ENCODE data around the gene DLGAP1.

DLGAP1 gene

GRCh38 chr18:3623769-3624545, 831.1 kb downstream of the DLGAP1 start:
- Histone ChIP-seq H3K4me2 (ENCODE audit: low read length) (no peak overlapping the region), H3K9ac (ENCODE audit: low read length) (no peak overlapping the region), H3K4me1 (ENCODE audit: insufficient read depth, low read length, severe bottlenecking) (peaks cover 4% of the 10 kb centered on the region), H3K27me3 (ENCODE audit: insufficient read depth, low read length) (no peaks in the 10 kb centered on the region), H4K20me1 (ENCODE audit: insufficient read depth, low read length) (no peaks in the 10 kb centered on the region), H3K9me2 (ENCODE audit: low read depth, low read length) (no peaks in the 10 kb centered on the region), H2AFZ (ENCODE audit: low read length) (no peak overlapping the region), H3K79me2 (ENCODE audit: insufficient read depth, low read length) (no peaks in the 10 kb centered on the region), H3K36me3 (ENCODE audit: insufficient read depth, low read length) (no peaks in the 10 kb centered on the region), H3K9me3 (ENCODE audit: low read length) (no peaks in the 10 kb centered on the region), H3F3A (ENCODE audit: insufficient read depth, low read length) (no peaks in the 10 kb centered on the region), H3K4me3 (ENCODE audit: low read depth, low read length, poor library complexity, severe bottlenecking) (no peak overlapping the region), H3K27ac (ENCODE audit: low read depth, low read length, poor library complexity, severe bottlenecking) (no peak overlapping the region)
- TF ChIP-seq CTCF (IDR thresholded peaks at IDR 0.05; ENCODE audit: low read length), result no peak
- TF ChIP-seq EZH2 (IDR thresholded peaks at IDR 0.05; ENCODE audit: borderline replicate concordance, low read length), result no peak

GRCh38 chr18:3620146-3621119, 834.7 kb downstream of the DLGAP1 start:
- H2AFZ ChIP-seq (ENCODE audit: low read length), result no peak overlapping the region
- H4K20me1 ChIP-seq (ENCODE audit: insufficient read depth, low read length), result no peaks in the 10 kb centered on the region
- no peaks in the 10 kb centered on the region for H3K36me3 ChIP-seq (ENCODE audit: insufficient read depth, low read length)
- H3K4me3 ChIP-seq (ENCODE audit: low read depth, low read length, poor library complexity, severe bottlenecking), result no peak overlapping the region
- no peak overlapping the region for H3K27ac ChIP-seq (ENCODE audit: low read depth, low read length, poor library complexity, severe bottlenecking)
- no peaks in the 10 kb centered on the region for H3K9me3 ChIP-seq (ENCODE audit: low read length)
- no peaks in the 10 kb centered on the region for H3K9me2 ChIP-seq (ENCODE audit: low read depth, low read length)
- no peaks in the 10 kb centered on the region for H3K27me3 ChIP-seq (ENCODE audit: insufficient read depth, low read length)
- H3K79me2 ChIP-seq (ENCODE audit: insufficient read depth, low read length), result no peaks in the 10 kb centered on the region
- H3K4me2 ChIP-seq (ENCODE audit: low read length), result no peak overlapping the region
- no peak overlapping the region for H3K9ac ChIP-seq (ENCODE audit: low read length)
- peaks cover 8% of the 10 kb centered on the region for H3K4me1 ChIP-seq (ENCODE audit: insufficient read depth, low read length, severe bottlenecking)
- no peak for TF ChIP-seq CTCF (IDR thresholded peaks at IDR 0.05; ENCODE audit: low read length)
- no peak for TF ChIP-seq EZH2 (IDR thresholded peaks at IDR 0.05; ENCODE audit: borderline replicate concordance, low read length)
- no peaks in the 10 kb centered on the region for H3F3A ChIP-seq (ENCODE audit: insufficient read depth, low read length)

- Histone ChIP-seq H3F3A (ENCODE audit: insufficient read depth, low read length) (no peaks in the 10 kb centered on the region), H3K4me2 (ENCODE audit: low read length) (no peak overlapping the region), H3K4me3 (ENCODE audit: low read depth, low read length, poor library complexity, severe bottlenecking) (no peak overlapping the region), H4K20me1 (ENCODE audit: insufficient read depth, low read length) (no peaks in the 10 kb centered on the region), H3K9me3 (ENCODE audit: low read length) (no peaks in the 10 kb centered on the region), H3K9ac (ENCODE audit: low read length) (no peak overlapping the region), H3K9me2 (ENCODE audit: low read depth, low read length) (no peaks in the 10 kb centered on the region), H2AFZ (ENCODE audit: low read length) (no peak overlapping the region), H3K36me3 (ENCODE audit: insufficient read depth, low read length) (no peaks in the 10 kb centered on the region), H3K27ac (ENCODE audit: low read depth, low read length, poor library complexity, severe bottlenecking) (no peak overlapping the region), H3K4me1 (ENCODE audit: insufficient read depth, low read length, severe bottlenecking) (peaks cover 12% of the 10 kb centered on the region), H3K27me3 (ENCODE audit: insufficient read depth, low read length) (no peaks in the 10 kb centered on the region), H3K79me2 (ENCODE audit: insufficient read depth, low read length) (no peaks in the 10 kb centered on the region)
- TF ChIP-seq EZH2 (IDR thresholded peaks at IDR 0.05; ENCODE audit: borderline replicate concordance, low read length), result no peak
- TF ChIP-seq CTCF (IDR thresholded peaks at IDR 0.05; ENCODE audit: low read length), result no peak
These were observed 835.4 kb downstream of the DLGAP1 start for GRCh38 chr18:3619746-3620145.

All from OCI-LY1 (cell line).